Loucy (cell line): ENCODE results near the gene GDF2.

Source experiments
- CTCF ChIP-seq: fragments of 200-600 bp; sonication (generic); conservative IDR thresholded peaks from 2 replicates; pipeline ENCODE4 v1.5.1; 2014; ENCODE audit warnings: mild to moderate bottlenecking, antibody characterized with exemption, low read length
- EZH2phosphoT487 ChIP-seq: fragments of 200-600 bp; IDR thresholded peaks from 2 replicates; pipeline ENCODE4 v1.6.1; 2018; ENCODE audit warnings: antibody characterized with exemption, mild to moderate bottlenecking, moderate library complexity, borderline replicate concordance

- no peak for TF ChIP-seq CTCF
- no peak for TF ChIP-seq EZH2phosphoT487
These were observed 37.6 kb downstream of the GDF2 start for GRCh38 chr10:47359626-47360418.
